GM21825 (cell line): ENCODE data around the gene TTLL5.
"Not testable (repeated sequence)": the region's sequence is repeated elsewhere in the genome, so short reads cannot be mapped to it uniquely, and the experiment has no call there.

Experiments
- ATAC-seq: cut with Tn5 transposase; IDR thresholded peaks from one replicate; pipeline ENCODE4 v1.9.1; 2021; ENCODE audit warnings: mild to moderate bottlenecking, moderate library complexity; ENCODE audit not compliant: unreplicated experiment

Gene TTLL5

DNA sequence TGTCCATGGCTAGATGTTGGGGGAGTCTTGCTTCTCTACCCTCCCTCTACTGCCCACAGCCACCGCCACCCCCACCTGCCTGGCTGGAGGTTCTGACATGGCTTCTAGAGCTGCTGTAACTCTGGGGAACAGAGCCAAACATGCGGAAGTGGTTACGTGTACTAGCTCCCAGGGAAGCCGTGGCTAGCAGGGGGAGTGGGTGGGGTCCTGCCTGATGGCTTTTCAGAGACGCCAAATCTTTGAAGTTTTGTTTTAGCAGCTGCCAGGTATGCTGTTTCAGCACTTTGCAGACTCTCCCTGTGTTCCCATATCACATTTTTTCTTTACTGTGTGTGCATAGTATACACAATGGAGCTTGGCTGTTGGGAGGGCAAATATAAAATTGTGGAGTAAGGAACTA lies 170.4 kb downstream of the TTLL5 start:
- no peak for ATAC-seq

DNA sequence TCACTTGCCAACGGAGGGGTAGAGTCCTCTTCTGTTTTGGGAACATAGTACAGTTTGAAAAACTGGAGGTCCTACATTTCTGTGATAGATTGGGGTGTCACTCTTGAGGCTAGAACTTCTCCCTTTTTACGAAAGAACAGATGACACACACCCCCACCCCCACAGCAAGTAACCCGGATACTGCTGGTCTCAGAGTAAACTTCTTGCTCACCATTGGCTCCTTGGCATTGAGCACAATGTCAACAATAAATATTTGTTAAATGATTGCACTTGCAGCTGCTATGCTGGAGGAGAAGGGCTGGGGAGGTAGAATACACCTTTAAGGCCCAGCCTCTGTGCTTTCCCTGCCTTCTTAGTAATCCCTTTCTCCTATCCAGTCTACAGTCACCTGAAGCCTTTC lies 170.9 kb downstream of the TTLL5 start:
- ATAC-seq = no peak

DNA sequence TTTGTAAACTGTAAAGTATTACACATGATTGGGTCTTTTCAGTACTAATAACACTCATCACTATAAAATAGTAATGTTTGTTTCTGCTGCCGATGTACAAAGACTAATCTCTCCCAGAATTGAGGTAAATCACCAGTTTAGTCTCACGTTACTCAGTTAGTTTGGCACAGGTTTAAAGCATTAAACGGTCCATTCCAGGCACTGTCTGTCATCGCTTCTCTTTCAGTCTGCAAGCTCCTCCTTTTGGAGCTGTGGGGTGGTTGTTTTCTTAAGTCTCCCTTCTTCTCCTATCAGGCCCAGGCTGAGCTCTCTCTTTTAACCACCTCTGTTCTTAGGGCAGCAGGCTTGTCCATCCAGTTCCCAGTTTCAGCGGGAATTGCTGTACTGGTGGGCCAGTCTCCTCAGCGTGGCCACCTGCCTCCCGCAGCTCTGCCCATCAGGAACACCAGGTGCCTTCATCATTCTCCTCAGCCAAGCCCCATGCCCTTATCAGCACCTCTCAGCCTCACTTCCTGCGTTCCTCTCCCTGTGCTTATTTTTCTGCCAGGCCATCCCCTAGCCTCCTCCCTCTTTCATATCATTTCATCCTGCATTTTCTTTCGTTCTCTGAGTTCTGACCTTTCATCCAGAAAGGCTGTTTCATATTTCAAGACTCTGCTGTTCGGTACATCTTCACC lies 171.7 kb downstream of the TTLL5 start:
- ATAC-seq = no peak

DNA sequence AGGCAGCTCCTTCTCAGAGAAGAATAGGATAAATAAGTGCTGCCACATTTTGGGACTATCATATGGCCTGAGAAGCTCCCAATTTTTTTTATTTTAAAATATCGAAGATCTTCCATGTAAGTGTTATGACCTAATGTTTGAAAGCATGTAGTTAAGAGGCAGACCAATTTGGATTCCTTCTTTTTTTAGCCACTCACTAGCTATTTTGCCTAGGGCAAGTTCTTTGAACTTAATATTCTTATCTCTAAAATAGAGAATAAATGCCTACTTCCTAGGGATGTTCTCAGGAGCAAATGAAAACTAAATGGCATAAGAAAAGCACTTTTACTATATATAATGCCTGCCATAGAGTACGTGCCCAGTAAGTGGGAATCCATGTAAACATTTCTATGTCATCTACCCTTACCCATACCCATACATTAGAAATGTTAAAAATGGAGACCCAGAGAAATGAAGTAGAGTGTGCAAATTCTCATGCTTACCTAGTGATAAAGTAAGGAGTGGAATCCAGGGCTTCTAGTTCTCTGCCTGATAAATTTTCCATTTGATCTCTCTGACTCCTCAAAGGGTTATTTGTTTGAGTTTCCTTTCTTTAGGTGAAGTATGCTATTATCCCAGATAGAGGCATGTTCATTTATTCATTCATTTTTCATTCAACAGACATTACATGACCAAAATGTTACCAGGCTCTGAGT lies 172.4 kb downstream of the TTLL5 start:
- ATAC-seq = no peak

DNA sequence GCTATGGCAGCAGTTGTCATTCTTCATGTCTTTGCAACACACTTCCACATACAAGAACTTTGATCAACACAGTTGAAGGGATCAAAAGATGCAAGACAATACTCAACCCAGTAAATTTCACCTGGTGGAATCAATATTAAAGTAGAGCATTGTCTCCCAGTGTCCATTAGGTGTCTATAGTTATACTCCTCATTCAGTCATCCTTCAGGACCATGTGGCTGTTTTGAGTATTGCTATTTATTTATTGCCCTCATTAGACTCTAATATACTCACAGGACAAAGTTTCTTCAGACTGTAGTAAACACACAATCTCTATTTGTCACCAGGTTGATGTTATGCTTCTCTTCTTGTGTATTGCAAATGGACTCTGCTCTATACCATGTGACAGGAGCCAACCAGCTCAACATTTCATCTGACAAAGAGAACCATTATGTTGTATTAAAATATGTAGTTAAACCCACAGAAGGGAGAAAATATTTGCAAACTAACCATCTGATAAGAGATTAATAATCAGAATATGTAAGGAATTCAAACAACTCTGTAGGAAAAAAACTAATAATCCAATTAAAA lies 174.2 kb downstream of the TTLL5 start:
- ATAC-seq = no peak

DNA sequence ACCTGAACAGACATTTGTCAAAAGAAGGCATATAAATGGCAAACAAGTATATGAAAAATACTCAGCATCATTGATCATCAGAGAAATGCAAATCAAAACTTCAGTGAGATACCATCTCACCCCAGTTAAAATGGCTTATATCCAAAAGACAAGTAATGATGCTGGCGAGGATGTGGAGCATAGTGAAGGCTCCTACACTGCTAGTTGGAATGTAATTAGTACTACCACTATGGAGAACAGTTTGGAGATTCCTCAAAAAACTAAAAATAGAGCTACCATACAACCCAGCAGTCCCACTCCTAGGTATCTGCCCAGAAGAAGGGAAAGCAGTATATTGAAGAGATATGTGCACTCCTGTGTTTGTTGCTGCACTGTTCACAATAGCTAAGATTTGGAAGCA lies 174.7 kb downstream of the TTLL5 start:
- no peak for ATAC-seq

DNA sequence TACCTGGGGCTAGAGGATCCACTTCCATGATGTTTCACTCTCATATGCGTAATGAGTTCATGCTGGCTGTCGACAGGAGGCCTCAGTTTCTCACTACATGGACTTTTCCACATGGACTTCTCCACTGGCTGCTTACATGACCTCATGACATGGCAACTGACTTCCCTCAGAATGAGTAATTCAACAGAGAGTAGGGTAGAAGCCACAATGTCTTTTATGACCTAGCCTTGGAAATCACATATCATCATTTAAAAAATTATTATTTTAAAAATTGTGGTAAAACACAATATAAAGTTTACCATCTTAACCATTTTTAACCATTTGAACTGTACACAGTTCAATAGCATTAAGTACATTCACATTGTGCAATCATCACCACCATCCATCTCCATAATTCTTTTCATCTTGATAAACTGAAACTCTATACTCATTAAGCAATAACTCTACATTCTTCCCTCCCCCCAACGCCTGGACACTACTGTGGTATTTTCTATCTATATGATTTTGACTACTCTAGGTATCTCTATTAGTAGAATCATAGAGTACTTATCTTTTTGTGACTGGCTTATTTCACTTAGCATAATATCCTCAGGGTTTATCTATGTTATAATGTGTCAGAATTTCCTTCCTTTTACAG lies 176.2 kb downstream of the TTLL5 start:
- ATAC-seq = no peak

DNA sequence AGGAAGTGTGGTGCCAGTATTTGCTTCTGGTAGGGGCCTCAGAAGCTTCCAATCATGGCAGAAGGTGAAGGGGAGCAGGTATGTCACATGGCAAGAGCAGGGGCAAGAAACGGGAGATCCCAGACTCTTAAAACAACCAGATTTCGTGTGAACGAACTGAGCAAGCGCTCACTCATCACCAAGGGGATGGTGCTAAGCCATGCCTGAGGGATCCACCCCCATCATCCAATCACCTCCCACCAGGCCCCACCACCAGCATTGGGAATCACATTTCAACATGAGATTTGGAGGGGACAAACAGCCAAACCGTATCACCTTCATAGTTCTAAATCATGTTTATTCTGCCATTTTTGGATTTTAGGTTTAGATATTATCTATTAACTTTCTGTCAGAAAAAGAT lies 179.9 kb downstream of the TTLL5 start:
- ATAC-seq = no peak

DNA sequence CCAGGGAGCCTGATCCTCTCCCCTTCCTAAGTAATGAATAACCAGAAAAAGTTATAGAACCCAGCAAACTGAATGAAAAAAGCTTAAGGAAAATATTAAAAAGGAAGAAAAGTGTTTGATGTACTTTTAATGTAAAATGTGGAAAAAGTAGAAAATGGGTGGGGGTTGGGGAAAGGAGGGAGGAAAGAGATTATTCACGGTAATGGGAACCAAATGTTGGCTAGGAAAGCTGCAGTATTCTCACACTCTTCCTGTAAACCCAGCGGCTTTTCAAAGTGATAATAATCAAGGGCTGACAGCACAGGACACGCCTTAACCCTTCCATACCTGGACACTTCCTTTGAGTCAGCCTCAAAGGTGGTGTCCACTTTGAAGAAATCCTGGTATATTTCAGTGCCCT lies 181.5 kb downstream of the TTLL5 start:
- ATAC-seq = no peak

DNA sequence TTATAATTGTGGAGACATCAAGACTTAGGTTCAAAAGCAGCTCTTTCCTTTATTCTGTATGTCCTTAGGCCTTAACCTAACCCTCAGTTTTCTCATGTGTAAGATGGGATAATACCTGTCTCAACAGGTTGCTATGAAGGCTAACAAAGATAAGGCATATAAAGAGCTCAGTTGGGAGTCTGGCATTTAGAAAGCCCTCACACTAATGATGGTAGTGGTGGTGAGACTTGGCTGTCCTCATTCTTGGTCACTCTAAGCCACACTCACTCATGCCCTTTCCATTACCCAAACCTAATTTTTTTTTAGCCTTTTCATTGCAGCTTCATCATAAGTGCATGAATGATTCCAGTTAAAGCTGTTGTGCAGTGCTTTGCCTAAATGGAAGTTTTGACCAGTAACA lies 183.4 kb downstream of the TTLL5 start:
- ATAC-seq = no peak

DNA sequence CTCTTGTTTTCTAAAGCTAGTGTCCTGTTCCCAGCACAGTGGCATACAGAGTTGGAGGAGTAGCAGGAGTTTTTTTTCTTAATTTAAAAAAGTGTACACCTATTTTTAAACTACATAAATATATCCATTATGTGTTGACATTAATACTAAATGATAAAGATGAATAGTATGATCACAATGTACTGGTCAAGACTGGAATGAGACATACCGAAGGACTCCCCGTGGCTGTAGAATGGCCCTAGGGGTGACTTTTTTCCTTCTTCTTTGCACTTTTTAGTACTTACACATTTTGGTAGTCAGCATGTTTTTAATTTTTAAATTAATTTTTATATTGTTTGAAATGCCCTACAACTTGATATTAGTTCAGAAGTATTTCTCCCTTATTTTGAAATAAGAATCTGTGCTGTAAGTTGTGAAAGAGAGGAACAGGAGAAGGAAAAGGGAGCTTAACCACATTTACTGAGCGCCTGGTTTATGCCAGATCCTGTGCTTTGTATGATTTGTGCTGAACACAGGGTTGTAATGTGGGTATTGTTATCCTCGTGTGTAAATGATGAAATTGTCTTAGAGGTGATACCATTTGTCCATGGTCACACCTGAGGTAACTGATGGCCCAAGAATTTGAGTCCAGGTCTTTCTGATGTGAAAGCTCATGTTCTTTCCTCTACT lies 184.2 kb downstream of the TTLL5 start:
- ATAC-seq = no peak

DNA sequence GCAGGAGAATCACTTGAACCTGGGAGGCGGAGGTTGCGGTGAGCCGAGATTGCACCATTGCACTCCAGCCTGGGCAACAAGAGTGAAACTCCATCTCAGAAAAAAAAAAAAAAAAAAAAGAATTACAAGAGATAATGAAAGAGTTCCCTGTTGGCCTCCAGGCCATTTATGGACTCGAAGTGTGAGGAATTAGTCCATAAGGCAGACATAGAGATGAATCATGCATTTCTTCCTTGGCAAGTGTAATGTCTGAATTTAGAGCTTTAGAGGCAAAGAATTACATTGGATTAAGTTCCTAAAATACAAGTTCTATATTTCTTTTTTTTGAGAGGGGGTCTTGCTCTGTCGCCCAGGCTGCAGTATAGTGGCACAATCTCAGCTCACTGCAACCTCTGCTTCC lies 185.6 kb downstream of the TTLL5 start:
- not testable (repeated sequence) for ATAC-seq

DNA sequence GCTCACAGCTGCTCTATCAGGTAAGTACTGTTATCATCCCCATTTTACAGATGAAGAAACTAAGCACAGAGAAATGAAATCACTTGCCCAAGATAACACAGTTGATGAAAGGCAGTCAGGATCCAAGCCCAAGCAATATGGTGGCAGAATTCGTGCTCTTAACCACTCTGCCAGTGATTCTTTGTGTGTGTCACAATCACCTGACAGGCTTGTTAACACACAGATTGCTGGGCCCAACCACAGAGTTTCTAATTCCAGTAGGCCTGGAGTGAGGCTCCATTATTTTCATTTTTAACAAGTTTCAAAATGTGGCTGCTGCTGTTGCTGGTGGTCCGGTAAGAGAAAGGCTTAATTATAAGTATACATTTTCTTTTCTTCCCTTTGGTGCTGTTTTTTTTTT lies 186.5 kb downstream of the TTLL5 start:
- ATAC-seq = no peak

DNA sequence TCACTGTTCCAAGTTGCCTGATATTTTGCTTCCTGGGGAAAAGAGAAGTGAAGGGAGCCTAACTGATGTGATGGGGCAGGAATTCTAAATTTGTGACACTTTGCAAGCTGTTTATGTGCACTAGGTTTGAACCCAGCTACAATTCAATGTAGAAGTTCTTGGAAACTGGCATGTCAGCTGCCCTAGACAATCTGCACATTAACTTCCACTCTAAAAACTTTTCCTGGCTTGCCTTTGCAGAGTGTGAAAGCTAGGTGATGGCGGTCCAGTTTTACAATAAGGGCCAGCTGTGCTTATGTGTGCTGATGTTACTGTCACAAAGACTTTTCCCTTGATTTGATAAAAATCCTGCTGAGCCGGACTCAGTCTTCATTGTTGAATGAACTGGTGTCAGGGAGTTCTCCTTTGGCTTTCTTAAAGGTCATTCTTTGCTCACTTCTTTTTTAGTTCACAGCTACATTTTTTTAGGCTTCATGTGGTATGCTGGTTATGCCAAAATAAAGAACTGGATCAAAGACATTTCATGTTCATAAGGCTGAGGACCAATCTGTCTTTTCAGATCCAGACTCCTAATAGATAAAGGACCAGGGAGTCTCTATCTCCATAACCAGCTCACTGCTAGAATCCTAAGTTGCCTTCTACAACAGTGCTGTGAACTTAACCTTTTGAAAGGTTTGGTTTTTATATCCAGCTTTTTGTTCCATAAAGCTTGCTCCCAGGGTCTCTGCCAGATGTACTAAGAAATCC lies 187.3 kb downstream of the TTLL5 start:
- no peak for ATAC-seq

DNA sequence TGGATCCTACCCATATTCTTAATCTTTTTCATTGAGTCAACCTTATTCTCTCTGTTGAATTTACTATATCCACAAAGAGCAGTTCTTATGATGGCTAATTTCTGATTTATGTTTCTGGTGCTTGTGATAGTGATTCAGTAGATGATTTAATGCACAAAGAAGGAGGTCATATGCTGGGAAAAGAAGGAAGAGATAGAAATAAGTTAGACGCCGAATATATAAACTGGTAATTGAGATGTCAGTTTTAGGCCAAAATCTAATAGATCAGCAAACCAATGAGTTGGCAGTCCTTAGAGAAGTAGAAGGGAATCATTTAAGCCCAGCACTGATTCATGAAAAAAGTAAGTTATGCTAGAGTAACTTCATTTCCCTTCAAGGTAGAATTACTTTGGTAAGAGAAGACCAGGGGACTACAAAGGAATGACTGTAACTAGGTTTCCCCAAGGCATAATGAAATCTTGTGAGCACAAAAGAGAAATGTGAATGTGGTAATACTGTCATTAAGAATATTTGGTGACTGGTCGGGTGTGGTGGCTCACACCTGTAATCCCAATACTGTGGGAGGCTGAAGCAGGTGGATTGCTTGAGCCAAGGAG lies 188.4 kb downstream of the TTLL5 start:
- no peak for ATAC-seq

DNA sequence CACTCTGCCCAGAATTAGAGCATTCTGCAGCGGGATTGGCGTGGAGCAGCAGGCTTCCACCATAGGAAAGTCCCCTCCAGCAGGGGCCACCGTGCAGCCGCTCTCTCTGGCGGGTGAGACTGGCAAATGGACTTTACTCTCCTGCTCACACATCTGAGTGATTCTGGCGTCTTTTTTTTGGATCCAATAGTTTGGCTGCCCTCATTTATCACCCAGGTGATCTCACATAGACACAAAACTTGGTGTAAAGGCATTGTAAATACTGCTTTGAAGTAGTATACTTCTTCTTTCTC lies 190.5 kb downstream of the TTLL5 start:
- no peak for ATAC-seq

DNA sequence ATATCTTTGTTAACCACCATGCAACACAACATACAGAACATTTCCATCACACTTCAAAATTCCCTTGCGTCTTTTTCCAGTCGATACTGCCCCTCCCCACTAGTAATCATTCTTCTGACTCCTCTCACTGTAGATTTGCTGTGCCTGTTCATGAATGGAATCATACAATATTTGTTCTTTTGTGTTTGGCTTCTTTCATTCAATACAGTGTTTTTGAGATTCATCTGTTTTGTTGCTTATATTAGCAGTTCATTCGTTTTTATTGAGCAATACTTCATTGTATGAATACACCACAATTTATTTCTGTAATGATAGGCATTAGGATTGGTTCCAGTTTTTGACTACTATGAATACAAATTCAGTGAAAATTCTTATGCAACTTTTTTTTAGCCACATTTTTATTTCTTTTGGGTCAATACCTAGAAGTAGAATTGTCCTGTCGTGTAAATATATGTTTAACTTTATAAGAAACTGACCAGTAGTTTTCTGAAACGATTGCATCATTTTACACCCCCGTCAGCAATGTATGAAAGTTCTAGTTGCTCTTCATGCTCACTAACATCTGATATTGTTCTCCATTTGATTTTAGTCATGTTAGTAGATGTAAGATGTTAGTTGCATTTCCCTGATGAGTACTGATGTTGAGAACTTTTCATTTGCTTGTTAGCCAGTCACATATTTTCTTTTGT lies 193.2 kb downstream of the TTLL5 start:
- no peak for ATAC-seq

DNA sequence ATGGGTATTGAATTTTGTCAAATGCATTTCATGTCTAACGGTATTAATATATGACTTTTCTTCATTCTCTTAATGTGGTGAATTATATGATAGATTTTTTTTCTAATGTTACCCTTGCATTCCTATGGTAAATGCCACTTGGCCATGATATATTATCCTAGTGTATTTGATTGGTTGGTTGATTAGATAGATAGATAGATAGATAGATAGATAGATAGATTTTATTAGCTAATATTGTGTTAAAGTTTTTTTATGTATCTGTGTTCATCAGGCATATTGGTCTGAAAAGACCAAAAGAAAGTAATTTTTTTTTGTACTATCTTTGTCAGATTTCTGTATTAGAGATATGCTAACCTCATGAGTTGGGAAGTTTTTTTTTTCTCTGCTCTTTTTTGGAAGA lies 196.2 kb downstream of the TTLL5 start:
- no peak for ATAC-seq

DNA sequence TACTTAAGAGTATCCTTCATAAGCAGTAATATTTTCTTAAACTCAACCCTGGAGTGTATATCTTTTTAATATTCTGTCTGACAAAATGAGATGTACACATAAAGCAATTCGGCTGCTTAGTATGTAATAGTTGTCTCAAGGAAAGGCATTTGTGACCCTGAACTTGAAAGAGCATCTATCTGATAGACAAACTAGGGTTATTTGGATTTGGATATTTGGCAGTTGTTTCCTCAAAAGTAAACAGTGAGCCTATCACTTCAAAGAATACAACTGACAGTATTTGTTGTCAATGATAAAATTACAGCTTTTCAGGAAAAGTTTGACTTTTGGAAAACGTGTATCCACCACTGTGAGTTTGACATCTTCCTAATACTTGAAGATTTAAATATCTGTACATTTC lies 197.3 kb downstream of the TTLL5 start:
- no peak for ATAC-seq

DNA sequence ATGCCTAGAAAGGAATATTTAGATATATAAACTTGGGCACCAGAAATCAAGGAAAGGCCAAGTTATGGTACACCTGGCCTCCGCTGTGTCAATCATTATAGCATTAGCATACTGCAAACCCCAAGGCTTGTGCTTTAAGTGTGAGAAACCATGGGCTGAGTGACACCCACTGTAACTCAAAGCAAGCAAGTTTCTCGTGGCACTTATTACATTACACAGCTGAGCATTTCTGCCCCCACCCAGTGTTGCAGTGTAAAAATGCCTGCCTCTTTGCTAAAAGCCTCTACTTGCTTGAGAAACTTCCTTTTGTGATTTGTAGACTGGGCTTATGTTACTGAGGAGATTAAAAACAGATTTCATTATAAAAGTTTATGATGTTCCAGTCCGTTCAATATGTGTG lies 198.7 kb downstream of the TTLL5 start:
- ATAC-seq = no peak
